Stimulated activated CD4-positive, alpha-beta T cell treated with anti-CD3 and anti-CD28 coated beads, TNF-alpha, amount 100 ng/mL, for 24 hours (primary cell): ENCODE results near the gene AGFG1.
"Not testable (repeated sequence)": the region's sequence is repeated elsewhere in the genome, so short reads cannot be mapped to it uniquely, and the experiment has no call there.

Source experiments
- DNase-seq, 3 experiments: peaks; one replicate each; pipeline ENCODE4 v3.0.0-alpha.2; 2020; ENCODE audit warnings: low read depth in 3 of 3

Gene AGFG1

DNA sequence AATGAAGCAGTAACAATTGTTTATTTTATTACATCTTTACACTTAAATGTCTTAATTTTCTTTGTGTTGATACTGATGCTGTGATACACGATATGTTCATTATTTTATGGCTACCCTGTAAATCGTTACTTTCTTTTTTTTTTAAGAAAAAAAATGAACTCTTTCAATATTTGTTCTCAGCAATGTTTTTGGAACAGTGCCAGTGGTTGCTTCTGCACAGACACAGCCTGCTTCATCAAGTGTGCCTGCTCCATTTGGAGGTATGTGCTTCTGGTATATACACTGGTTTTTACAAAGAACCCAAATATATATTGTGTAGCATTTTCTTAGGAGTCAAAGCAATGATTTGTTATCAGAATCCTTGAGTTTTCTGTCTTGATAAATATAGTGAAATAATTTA lies 64.5 kb downstream of the AGFG1 start:
- DNase-seq: no peak

- no peak for DNase-seq
Measured at GRCh38 chr2:227539465-227539956, 67.6 kb downstream of the AGFG1 start.

GRCh38 chr2:227540352-227540751 lies 68.4 kb downstream of the AGFG1 start:
- DNase-seq: not testable (repeated sequence)

DNA sequence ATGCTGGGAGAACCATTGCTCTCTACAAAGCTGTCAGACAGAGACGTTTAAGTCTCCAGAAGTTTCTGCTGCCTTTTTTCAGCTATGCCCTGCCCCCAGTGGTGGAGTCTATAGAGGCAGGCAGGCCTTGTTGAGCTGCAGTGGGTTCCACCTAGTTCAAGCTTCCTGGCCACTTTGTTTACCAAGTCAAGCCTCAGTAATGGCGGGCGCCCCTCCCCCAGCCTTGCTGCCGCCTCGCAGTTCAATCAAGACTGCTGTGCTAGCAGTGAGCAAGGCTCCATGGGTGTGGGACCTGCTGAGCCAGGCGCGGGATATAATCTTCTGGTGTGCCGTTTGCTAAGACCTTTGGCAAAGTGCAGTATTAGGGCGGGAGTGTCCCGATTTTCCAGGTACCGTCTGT lies 74.0 kb downstream of the AGFG1 start:
- DNase-seq: no peak

GRCh38 chr2:227551836-227552235 lies 79.9 kb downstream of the AGFG1 start:
- DNase-seq: no peak

GRCh38 chr2:227562581-227562980 lies 90.6 kb downstream of the AGFG1 start:
- DNase-seq: no peak

GRCh38 chr2:227565080-227565479 lies 93.1 kb downstream of the AGFG1 start:
- DNase-seq: no peak

DNA sequence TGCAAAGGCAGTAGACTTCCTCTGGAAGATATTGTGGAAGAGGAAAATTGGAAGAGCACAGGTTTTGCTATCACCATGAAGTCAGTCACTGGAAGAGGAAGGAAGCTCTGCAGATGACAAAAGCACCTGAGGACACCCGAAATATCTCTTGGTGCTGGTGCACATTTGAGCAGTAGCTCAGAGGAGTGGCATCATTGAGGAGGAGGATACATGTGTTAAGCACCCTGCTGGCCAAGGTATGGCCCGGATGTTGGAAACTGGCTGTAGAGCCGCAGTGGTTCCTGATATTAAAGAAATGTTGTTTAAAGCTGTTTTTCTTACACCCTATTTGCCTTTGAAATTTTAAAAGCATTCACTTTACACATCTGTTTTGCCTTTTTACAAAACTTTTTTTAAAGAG lies 94.1 kb downstream of the AGFG1 start:
- no peak for DNase-seq

DNA sequence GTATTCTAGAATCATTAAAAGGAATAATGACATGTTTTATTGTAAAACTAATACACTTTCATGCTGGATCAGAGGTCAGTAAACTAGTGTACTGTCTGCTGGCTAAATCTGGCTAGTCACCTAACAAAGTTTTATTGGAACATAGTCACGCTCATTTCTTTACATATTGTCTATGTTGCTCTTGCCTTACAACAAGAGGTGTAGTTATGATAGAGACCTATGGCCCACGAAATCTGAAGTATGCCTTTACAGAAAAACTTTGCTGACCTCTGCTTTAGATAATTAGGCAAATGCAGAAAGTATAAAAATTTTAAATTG lies 96.9 kb downstream of the AGFG1 start:
- no peak for DNase-seq

DNA sequence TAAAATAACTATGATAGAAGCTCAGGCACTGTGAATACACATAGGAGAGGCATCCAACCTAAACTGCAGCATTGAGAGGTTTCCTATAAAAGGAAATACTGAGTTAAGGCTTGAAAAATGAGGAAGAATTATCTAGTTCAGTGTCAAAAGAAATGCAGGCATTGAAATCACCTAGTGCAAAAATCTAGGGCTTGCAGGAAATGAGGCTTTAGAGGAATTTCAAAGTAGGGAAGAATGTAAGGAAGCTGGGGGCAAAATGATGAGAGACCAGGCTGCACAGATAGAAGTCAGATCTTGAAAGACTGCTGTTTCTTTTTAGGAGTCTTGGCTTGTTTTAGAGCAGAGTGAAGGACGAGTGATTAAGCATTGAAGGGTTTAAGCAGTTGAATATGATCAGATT lies 98.7 kb downstream of the AGFG1 start:
- DNase-seq: no peak

DNA sequence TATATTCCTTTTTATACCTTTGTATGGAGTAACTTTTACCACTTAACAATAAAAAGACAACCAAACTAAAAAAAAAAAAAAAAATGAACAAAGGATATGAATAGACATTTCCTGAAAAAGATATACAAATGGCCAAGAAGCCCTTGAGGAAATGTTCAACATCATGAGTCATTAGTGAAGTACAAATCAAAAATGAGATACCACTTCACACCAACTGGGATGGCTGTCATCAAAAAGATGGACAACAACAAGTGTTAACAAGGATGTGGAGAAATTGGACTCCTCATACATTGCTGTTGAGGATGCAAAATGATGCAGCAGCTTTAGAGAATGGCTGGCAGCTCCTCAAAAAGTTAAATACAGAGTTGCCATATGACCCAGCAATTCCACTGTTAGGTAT lies 104.2 kb downstream of the AGFG1 start:
- no peak for DNase-seq

DNA sequence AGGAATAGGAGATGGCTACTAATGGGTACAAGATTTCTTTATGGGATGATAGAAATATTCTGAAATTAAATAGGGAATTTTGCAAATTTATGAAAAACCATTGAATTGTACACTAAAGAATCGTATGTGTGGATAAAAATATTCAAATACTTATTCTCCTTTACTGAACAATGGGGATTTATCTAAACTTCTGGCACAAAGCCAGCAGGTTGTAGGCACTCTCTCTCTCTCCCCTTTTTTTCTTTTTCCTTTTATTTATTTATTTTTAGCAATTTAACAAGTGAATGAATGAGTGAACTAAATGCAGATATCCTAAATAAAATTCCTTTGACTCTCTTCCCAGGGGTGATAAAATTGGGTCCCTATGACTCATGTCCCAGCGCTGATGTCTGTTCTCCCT lies 104.9 kb downstream of the AGFG1 start:
- DNase-seq: no peak

DNA sequence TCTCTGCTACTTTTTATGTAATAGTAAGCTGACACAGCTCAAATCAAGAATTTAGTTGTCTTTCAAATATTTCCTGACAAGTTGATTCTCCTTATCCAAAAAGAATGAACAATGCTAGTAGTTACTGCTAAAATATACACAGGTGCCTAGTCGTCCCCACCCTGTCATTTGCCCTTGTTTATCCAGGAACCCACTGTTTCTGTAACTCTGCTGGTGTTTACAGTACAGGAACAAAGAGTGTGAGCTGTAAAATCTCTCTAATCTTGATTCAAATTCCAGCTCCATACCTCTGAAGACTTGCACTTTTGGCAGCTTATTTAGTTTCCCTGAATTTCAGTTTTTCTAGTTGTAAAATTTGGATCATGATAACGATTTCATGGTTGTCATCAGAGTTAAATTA lies 105.6 kb downstream of the AGFG1 start:
- DNase-seq: no peak

- DNase-seq: no peak
Measured at GRCh38 chr2:227578642-227579041, 106.7 kb downstream of the AGFG1 start.

DNA sequence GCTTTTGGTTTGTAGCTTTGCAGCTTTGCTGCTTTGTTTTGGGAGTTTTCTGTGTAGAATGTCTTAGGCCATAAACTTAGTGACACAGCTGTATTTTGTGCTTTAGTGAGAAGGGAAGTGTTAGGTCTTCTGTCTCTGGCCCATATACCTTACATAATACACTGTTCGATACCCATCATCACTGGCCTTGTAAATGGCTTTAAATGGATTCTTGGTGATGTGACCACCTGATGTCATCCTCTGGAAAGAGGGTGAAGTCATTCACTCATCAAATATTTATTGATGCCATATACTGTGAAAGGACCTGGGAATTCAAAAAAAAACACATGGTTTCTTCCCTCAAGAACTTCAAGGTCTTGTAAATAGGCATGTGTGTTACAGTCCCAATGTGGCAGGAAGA lies 107.8 kb downstream of the AGFG1 start:
- no peak for DNase-seq

GRCh38 chr2:227582369-227582768 lies 110.4 kb downstream of the AGFG1 start:
- DNase-seq: no peak

DNA sequence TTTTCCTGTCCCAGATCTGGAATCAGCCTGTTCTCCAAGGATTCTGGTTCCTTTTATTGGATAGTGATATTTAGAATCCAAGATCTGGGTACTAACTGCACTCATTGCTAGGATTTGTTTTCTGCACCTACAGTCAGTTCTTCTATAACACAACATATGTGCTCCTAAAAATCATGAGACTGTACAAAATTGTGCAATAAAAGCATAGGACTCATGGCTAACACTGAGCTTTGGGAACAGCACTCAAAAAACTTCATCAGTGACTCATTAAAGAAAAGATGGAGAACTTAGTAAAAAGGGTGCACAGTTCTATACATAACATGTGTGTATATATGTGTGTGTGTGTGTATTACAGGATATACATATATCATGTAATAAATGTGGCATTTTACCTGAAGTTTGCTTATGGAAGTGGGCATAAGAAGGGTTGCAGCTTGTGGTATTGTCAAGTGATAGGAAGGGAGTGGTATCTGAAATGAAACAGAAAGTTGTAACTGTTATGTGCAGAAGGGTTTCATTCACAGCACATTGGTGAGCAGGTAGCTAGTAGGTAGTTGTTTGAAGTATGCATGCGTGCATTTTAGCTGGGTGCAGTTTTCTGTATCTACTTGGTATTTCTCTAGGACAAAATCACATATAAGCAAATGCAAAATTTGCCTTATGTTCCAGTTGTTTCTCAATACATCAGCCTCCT lies 120.9 kb downstream of the AGFG1 start:
- no peak for DNase-seq

DNA sequence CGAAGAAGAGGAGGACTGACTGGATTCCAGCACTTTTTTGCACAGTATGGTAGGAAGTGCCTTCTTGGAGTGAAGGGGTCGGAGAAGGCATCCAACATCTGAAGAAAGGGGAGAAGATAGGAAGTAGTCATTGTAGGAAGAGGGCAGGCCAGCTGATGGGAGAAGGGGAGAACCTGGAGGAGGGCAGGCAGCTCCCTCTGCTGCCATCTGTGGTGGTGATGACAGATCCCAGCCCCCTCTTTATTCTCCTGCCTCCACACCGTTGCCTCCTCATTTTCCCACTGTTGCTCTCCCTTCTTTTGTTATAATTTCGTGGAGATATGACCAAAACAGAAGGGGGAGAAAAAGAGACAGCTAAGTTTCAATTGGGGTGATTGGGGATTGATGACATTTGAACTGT lies 123.8 kb downstream of the AGFG1 start:
- DNase-seq: no peak

- no peak for DNase-seq
Measured at GRCh38 chr2:227597036-227597435, 125.1 kb downstream of the AGFG1 start.

DNA sequence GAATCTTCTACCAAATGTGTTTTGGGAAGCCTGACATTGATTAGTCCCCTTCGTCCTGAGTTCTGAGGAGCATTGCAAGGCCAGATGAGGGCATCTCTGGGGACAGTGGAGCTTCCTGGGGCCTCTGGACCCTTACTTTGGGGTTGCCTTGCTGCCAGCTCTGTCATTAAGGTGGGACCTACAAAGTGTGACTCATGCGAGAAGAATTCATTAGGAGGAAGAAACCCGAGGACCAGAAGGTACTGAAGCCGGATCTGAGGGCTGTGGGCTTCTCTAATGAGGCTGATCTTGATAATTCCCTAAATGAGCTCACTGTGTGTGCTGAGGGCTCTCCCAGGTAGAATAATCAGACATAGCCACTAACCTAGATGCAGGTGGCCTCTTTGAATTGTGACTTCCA lies 126.0 kb downstream of the AGFG1 start:
- no peak for DNase-seq

GRCh38 chr2:227598835-227599503 lies 127.0 kb downstream of the AGFG1 start, which contains the start of gene SCYGR2:
TSS of gene SCYGR2 (plus strand) at chr2:227598893. CDS start at chr2:227598893, 0 bp downstream.
- DNase-seq: not testable (repeated sequence)

- DNase-seq: no peak
Measured at GRCh38 chr2:227602358-227602757, 130.4 kb downstream of the AGFG1 start.

DNA sequence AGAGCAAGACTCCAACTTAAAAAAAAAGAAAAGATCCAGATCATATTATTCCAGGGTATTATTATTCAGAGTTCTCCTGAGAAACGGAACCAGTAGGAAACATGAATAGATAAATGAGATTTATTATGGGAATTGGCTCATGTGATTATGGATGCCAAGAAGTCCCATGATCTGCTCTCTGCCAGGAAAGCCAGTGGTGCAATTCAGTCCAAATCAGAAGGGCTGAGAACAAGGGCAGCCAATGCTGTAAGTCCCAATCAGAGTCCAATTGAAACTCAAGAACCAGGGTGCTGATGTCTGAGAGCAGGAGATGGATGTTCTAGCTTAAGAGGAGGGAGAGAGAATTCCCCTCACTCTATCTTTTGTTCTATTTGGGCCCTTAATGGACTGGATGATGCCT lies 134.5 kb downstream of the AGFG1 start:
- no peak for DNase-seq

GRCh38 chr2:227607941-227608340 lies 136.0 kb downstream of the AGFG1 start:
- DNase-seq: no peak
